ENCODE results near the gene NUBPL.

GRCh38 chr14:31613188-31613587, 52.0 kb downstream of the NUBPL start:
- TF ChIP-seq CTCF (IDR thresholded peaks at IDR 0.05) (no peak), TCF7L2 (IDR thresholded peaks at IDR 0.05; ENCODE audit: low read depth, low read length) (no peak), SIN3A (IDR thresholded peaks at IDR 0.05; ENCODE audit: borderline replicate concordance, insufficient read depth, low read depth, low read length) (no peak), POLR2AphosphoS5 (IDR thresholded peaks at IDR 0.05; ENCODE audit: low read depth, low read length) (no peak), REST (IDR thresholded peaks at IDR 0.05; ENCODE audit: insufficient read depth in 1 of 2, low read depth in 2 of 2, low read length in 1 of 2) (no peak)
